Body of pancreas (tissue), 4 donors: Measurements from ENCODE around the gene GNA15. TPM values are rescaled to one million over a fixed set of nuclear protein-coding genes. Genes with fewer than 3 reads are reported as not detected.
A peak's percentile ranks its signal among the peaks of the same experiment; 100 is the strongest.

Source experiments
- ATAC-seq: fragments of 150-250 bp; one replicate; pipeline ENCODE4 v1.9.1; 2016
- DNase-seq, 4 donors: peaks; one replicate each; pipeline ENCODE4 v3.0.0-alpha.2; 2019
- H3K27ac ChIP-seq, 4 donors: fragments of 200-600 bp; sonication (generic); 1 replicate in 3 of 4; 2 replicates in 1 of 4; pipeline versions ENCODE4 v1.5.1 to v1.6.1; 2016 to 2019; ENCODE audit warnings: mild to moderate bottlenecking in 1 of 4, mixed read lengths in 1 of 4, moderate library complexity in 1 of 4
- H3K27me3 ChIP-seq, 2 donors: fragments of 200-600 bp; sonication (generic); one replicate each; pipeline ENCODE4 v1.6.0; 2016; ENCODE audit warnings: mild to moderate bottlenecking in 1 of 2
- H3K36me3 ChIP-seq, 2 donors: fragments of 200-600 bp; sonication (generic); replicated peaks in 1 of 2; 2 replicates each; pipeline ENCODE4 v1.5.1; 2016; ENCODE audit warnings: low read depth in 2 of 2; ENCODE audit not compliant: insufficient read depth in 1 of 2
- H3K4me1 ChIP-seq: fragments of 200-600 bp; sonication (generic); one replicate; pipeline ENCODE4 v1.6.0; 2016
- H3K4me3 ChIP-seq, 2 donors: fragments of 200-600 bp; sonication (generic); 1 replicate in 1 of 2; 2 replicates in 1 of 2; pipeline ENCODE4 v1.5.1; 2016 to 2019
- H3K9me3 ChIP-seq, 3 donors: fragments of 200-600 bp; sonication (generic); 1 replicate in 2 of 3; 2 replicates in 1 of 3; pipeline ENCODE4 v1.5.1; 2016
- POLR2A ChIP-seq, 3 donors: fragments of 450-650 bp; IDR thresholded peaks; one replicate each; pipeline ENCODE4 v1.6.1; 2016; ENCODE audit warnings: antibody characterized with exemption in 3 of 3, mild to moderate bottlenecking in 2 of 3
- whole genome bisulfite sequencing, 2 donors: methylation state at CpG; one replicate each; pipeline ENCODE4 v1.1.5; 2017; 5-methylcytosine and 5-hydroxymethylcytosine counted together
- intact Hi-C: fragments of 100-400 bp; cut with DNase I; formaldehyde crosslinking; loops from one replicate; pipeline ENCODE4 v1.15.1; 2023
- total RNA-seq, 2 donors: library from RNA; depleted of rRNA; stranded (reverse); fragments of >200 nt; gene quantifications; one replicate each; pipeline ENCODE4 v1.1.0, GENCODE V29; 2016
- TF ChIP-seq, protein P1 (sequence below), 7 experiments: fragments of 450-650 bp in 4 of 7; fragments of 200-600 bp in 3 of 7; sonication (generic) in 3 of 7; IDR thresholded peaks; one replicate each; pipeline ENCODE4 v1.5.1; 2016 to 2019; ENCODE audit warnings: antibody characterized with exemption in 7 of 7

The GNA15 gene
- total RNA-seq, 2 donors from 2014 or later: 1.6 to 2.6 TPM

- H3K27ac ChIP-seq: no peak overlapping the region
- peaks cover 0 to 4% (median 0%) of the 10 kb centered on the region in 3 donors for H3K9me3 ChIP-seq
- no peaks in the 10 kb centered on the region for H3K36me3 ChIP-seq
- H3K4me3 ChIP-seq: no peak overlapping the region
- intact Hi-C loops: no loop called here
- DNase-seq: no peak
- no peaks in the 10 kb centered on the region for H3K4me1 ChIP-seq
- WGBS, 2 donors: 48 to 63% methylated on average over 7 of the region's 7 CpGs
- H3K27me3 ChIP-seq: no peaks in the 10 kb centered on the region
- ATAC-seq: no peak
- TF ChIP-seq, protein P1, sequence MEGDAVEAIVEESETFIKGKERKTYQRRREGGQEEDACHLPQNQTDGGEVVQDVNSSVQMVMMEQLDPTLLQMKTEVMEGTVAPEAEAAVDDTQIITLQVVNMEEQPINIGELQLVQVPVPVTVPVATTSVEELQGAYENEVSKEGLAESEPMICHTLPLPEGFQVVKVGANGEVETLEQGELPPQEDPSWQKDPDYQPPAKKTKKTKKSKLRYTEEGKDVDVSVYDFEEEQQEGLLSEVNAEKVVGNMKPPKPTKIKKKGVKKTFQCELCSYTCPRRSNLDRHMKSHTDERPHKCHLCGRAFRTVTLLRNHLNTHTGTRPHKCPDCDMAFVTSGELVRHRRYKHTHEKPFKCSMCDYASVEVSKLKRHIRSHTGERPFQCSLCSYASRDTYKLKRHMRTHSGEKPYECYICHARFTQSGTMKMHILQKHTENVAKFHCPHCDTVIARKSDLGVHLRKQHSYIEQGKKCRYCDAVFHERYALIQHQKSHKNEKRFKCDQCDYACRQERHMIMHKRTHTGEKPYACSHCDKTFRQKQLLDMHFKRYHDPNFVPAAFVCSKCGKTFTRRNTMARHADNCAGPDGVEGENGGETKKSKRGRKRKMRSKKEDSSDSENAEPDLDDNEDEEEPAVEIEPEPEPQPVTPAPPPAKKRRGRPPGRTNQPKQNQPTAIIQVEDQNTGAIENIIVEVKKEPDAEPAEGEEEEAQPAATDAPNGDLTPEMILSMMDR (IDR thresholded peaks at IDR 0.05): no peak
- TF ChIP-seq POLR2A (IDR thresholded peaks at IDR 0.05): no peak
Observed at GRCh38 chr19:3137119-3137518, 1.3 kb downstream of the GNA15 start.

DNA sequence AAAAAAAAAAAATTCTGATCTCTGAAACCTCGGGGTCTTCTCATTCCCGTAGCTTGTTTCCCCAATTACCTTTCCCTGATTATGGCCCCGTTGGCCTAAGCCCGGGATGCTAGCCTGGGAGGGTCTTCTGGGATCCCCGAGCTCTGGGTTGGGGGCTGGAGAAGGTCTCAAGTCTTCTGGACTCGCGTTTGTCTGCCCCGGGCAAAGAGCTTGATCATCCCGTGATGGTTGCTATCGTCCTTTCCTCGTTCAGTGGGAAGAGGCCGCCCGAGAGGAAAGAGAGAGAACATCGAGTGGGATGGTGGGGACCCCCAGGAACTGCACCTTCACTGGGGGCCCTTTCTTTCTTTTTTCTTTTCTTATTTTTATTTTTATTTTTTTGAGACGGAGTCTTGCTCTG lies 2.4 kb downstream of the GNA15 start:
- Histone ChIP-seq H3K27ac (no peak overlapping the region), H3K9me3 (peaks cover 0 to 4% (median 0%) of the 10 kb centered on the region in 3 donors), H3K4me1 (no peaks in the 10 kb centered on the region), H3K27me3 (no peaks in the 10 kb centered on the region), H3K4me3 (no peak overlapping the region), H3K36me3 (no peaks in the 10 kb centered on the region)
- 69 to 70% methylated on average over 14 to 15 of the region's 15 CpGs for WGBS, 2 donors
- no peak for DNase-seq
- TF ChIP-seq, protein P1 (IDR thresholded peaks at IDR 0.05): no peak
- TF ChIP-seq POLR2A (IDR thresholded peaks at IDR 0.05): no peak
- ATAC-seq: no peak
- intact Hi-C loops: no loop called here

DNA sequence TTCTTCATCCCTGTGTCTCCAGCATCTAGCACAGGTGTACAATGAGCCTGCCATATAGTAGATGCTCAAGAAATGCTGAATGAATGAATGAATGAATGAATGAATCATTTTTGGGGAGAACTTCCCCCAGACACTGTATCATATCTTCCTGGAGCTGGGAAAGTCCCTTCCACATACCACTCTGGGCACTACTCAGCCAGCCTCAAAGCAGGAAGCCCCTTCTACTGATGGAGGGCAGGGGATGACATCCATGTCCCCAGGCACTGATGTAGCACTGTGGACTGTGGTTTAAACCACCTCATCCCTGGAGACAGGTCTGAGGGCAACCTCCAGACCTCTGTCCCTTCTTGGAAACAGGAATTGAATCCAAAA lies 4.8 kb downstream of the GNA15 start:
- no peak for TF ChIP-seq POLR2A (IDR thresholded peaks at IDR 0.05)
- TF ChIP-seq, protein P1 (IDR thresholded peaks at IDR 0.05): no peak
- DNase-seq: no peak
- Histone ChIP-seq H3K4me1 (no peaks in the 10 kb centered on the region), H3K4me3 (no peak overlapping the region), H3K27me3 (no peaks in the 10 kb centered on the region), H3K27ac (peak overlapping the region in 1 of 4 donors; percentile 68), H3K36me3 (no peaks in the 10 kb centered on the region), H3K9me3 (peaks cover 0 to 4% (median 0%) of the 10 kb centered on the region in 3 donors)
- no peak for ATAC-seq
- intact Hi-C loops: loop anchor here (10.0 kb wide), 1 partner anchor 476 kb away; no protein-coding TSS in a partner anchor

GRCh38 chr19:3142292-3142670 lies 6.4 kb downstream of the GNA15 start:
- peak in 1 of 4 donors; percentile 35 for DNase-seq
- H3K9me3 ChIP-seq: peaks cover 0 to 4% (median 0%) of the 10 kb centered on the region in 3 donors
- no peak for TF ChIP-seq POLR2A (IDR thresholded peaks at IDR 0.05)
- TF ChIP-seq, protein P1 (IDR thresholded peaks at IDR 0.05): no peak
- peak overlapping the region in 3 of 4 donors; percentile 4 to 68 (median 45) for H3K27ac ChIP-seq
- H3K4me1 ChIP-seq: no peaks in the 10 kb centered on the region
- no peaks in the 10 kb centered on the region for H3K27me3 ChIP-seq
- no peaks in the 10 kb centered on the region for H3K36me3 ChIP-seq
- H3K4me3 ChIP-seq: no peak overlapping the region
- intact Hi-C loops: loop anchor here (10.0 kb wide), 1 partner anchor 477 kb away; no protein-coding TSS in a partner anchor
- 49 to 50% methylated on average over 6 of the region's 6 CpGs for WGBS, 2 donors
- ATAC-seq: peak; percentile 16

DNA sequence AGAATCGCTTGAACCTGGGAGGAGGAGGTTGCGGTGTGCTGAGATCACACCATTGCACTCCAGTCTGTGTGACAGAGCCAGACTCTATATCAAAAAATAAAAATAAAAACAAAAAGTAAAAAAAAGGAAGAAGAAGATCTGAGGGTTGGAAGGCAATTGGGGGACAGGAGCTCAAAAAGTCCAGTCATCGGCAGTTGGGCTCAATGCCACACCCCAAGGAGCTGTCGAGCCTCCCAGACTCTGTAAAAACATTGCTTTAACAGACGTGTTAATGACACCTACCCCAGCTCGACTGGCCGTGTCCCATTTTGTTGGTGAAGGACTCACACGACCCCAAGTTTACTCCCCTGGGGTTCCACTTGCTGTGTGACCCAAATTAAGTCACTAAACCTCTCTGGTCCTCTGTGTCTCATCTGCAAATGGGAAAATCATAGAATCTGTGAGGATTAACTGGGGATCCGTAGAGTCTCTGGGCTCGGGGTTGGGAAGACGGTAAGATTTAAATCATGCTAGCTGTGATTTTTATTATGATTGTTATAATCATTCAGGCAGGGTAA lies 7.0 kb downstream of the GNA15 start:
- Histone ChIP-seq H3K9me3 (peaks cover 0 to 4% (median 0%) of the 10 kb centered on the region in 3 donors), H3K27ac (peak overlapping the region in 2 of 4 donors; percentile 45 to 68)
- no peak for TF ChIP-seq POLR2A (IDR thresholded peaks at IDR 0.05)
- TF ChIP-seq, protein P1 (IDR thresholded peaks at IDR 0.05): no peak

More for the DNA sequence above, 7.0 kb downstream of the GNA15 start:
- 50 to 54% methylated on average over 11 of the region's 11 CpGs for WGBS, 2 donors
- intact Hi-C loops: loop anchor here (10.0 kb wide), 1 partner anchor 478 kb away; no protein-coding TSS in a partner anchor
- no peak overlapping the region for H3K4me3 ChIP-seq
- no peaks in the 10 kb centered on the region for H3K36me3 ChIP-seq
- no peaks in the 10 kb centered on the region for H3K27me3 ChIP-seq
- DNase-seq (no peak), ATAC-seq (no peak)
- no peaks in the 10 kb centered on the region for H3K4me1 ChIP-seq
